DMS153 (cell line): ENCODE data around the gene AGAP2.
"Not testable (repeated sequence)": the region's sequence is repeated elsewhere in the genome, so short reads cannot be mapped to it uniquely, and the experiment has no call there.

Experiments
- DNase-seq: peaks from one replicate; lab custom pipeline; 2025; lab: John Stamatoyannopoulos, UW

Gene AGAP2

DNA sequence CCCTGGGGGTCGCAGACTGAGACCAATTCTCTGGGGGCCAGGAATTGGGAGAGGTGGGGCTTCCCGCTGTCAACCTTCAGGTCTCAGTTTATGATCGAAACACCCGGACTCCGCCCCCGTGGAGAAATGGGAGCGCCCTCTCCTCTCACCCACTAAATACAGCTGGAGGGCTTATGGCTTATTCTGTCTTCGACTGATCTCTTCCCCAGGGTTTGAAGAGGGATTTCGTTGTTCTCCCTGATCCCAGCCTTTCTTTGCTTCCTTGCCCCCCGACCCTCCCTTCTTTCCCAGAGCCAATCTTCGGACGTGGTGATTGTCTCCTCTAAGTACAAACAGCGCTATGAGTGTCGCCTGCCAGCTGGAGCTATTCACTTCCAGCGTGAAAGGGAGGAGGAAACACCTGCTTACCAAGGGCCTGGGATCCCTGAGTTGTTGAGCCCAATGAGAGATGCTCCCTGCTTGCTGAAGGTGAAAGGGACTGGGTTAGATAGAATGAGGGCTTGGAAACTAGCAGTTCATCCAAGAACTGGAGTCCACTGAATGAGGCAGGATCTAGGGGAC lies 44.0 kb downstream of the AGAP2 start:
- no peak for DNase-seq

- DNase-seq = peak; percentile 99
These were observed 44.7 kb downstream of the AGAP2 start, which contains the start of gene OS9 for GRCh38 chr12:57693659-57694458. Gene OS9 (plus strand): TSS chr12:57694132. CDS start chr12:57694162, 30 bp downstream.

DNA sequence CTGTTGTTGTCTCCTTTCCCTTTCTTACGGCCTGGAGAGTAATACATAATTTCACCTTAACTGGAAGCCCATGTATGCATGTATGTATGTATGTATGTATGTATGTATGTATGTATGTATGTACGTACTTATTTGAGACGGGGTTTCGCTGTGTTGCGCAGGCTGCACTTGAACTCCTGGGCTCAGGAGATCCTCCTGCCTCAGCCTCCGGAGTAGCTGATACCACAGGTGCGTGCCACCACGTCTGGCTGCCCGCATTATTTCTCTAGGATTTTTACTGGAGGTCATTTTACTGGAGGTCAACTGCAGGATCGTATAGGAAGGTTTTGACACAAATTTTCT lies 45.3 kb downstream of the AGAP2 start:
- no peak for DNase-seq

- DNase-seq = no peak
These were observed 46.0 kb downstream of the AGAP2 start for GRCh38 chr12:57692500-57692899.

- no peak for DNase-seq
These were observed 49.6 kb downstream of the AGAP2 start for GRCh38 chr12:57688931-57689330.

GRCh38 chr12:57687862-57688261 lies 50.7 kb downstream of the AGAP2 start:
- no peak for DNase-seq

GRCh38 chr12:57679697-57680096 lies 58.8 kb downstream of the AGAP2 start:
- no peak for DNase-seq

DNA sequence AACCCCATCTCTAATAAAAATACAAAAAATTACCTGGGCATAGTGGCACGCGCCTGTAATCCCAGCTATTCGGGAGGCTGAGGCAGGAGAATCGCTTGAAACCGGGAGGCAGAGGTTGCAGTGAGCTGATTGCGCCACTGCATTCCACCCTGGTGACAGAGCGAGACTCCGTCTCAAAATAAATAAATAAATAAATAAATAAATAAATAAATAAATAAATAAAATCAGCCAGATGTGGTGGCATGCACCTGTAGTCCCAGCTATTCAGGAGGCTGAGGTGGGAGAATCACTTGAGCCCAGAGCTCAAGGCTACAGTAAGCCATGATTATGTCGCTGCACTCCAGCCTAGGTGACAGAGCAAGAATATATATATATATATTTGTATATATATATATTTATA lies 60.6 kb downstream of the AGAP2 start:
- not testable (repeated sequence) for DNase-seq

- DNase-seq = no peak
These were observed 63.9 kb downstream of the AGAP2 start for GRCh38 chr12:57674691-57675090.
